Esophagus muscularis mucosa (tissue), 4 donors: ENCODE results near the gene LITAF. TPM values are rescaled to one million over a fixed set of nuclear protein-coding genes. Genes with fewer than 3 reads are reported as not detected.

Source experiments
- DNase-seq: peaks from one replicate; pipeline ENCODE4 v3.0.0-alpha.2; 2017; ENCODE audit errors: extremely low spot score
- H3K27ac ChIP-seq, 4 donors: fragments of 200-600 bp; sonication (generic); replicated peaks in 1 of 4; 1 replicate in 3 of 4; 2 replicates in 1 of 4; pipeline ENCODE4 v1.5.1; 2016 to 2019; ENCODE audit warnings: mild to moderate bottlenecking in 1 of 4
- H3K27me3 ChIP-seq, 4 donors: fragments of 200-600 bp; sonication (generic); one replicate each; pipeline versions ENCODE4 v1.5.1 to v1.6.0; 2016 to 2019
- H3K36me3 ChIP-seq, 4 donors: fragments of 200-600 bp; sonication (generic); one replicate each; pipeline ENCODE4 v1.5.1; 2016 to 2019
- H3K4me1 ChIP-seq, 4 donors: fragments of 200-600 bp; sonication (generic); one replicate each; pipeline ENCODE4 v1.5.1; 2016 to 2019
- H3K4me3 ChIP-seq, 4 donors: fragments of 200-600 bp; sonication (generic); 1 replicate in 2 of 4; 2 replicates in 2 of 4; pipeline ENCODE4 v1.5.1; 2016 to 2019; ENCODE audit warnings: mild to moderate bottlenecking in 4 of 4, moderate library complexity in 1 of 4
- H3K9me3 ChIP-seq, 4 donors: fragments of 200-600 bp; sonication (generic); 1 replicate in 3 of 4; 2 replicates in 1 of 4; pipeline ENCODE4 v1.5.1; 2016 to 2019
- EP300 ChIP-seq: sonication (generic); formaldehyde crosslinking; IDR thresholded peaks from one replicate; pipeline ENCODE4 v1.6.1; 2017; ENCODE audit warnings: antibody characterized with exemption
- POLR2A ChIP-seq: fragments of 450-650 bp; IDR thresholded peaks from one replicate; pipeline ENCODE4 v1.6.1; 2017; ENCODE audit warnings: antibody characterized with exemption, moderate library complexity, mild to moderate bottlenecking, low read depth
- POLR2AphosphoS5 ChIP-seq, 2 donors: sonication (generic); formaldehyde crosslinking; IDR thresholded peaks; one replicate each; pipeline ENCODE4 v1.6.1; 2017; ENCODE audit warnings: antibody characterized with exemption in 2 of 2
- WGBS: methylation state at CpG from one replicate; pipeline ENCODE4 v1.1.5; 2018; 5-methylcytosine and 5-hydroxymethylcytosine counted together
- intact Hi-C: fragments of 100-400 bp; cut with DNase I; formaldehyde crosslinking; loops from one replicate; pipeline ENCODE4 v1.15.1; 2023
- total RNA-seq, 4 donors: library from RNA; depleted of rRNA; stranded (reverse); fragments of >200 nt; gene quantifications; one replicate each; pipeline versions ENCODE4 v1.1.0 to v1.2.1, GENCODE V29; 2016
- TF ChIP-seq, protein P1 (sequence below), 3 experiments: fragments of 200-600 bp in 2 of 3; fragments of 450-650 bp in 1 of 3; sonication (generic) in 2 of 3; IDR thresholded peaks; one replicate each; pipeline ENCODE4 v1.5.1; 2017 to 2019; ENCODE audit warnings: antibody characterized with exemption in 3 of 3, mild to moderate bottlenecking in 2 of 3, moderate library complexity in 1 of 3

The LITAF gene
- total RNA-seq, 4 donors from 2014 or later, result 28.7 to 88.3 (median 36.8) TPM

GRCh38 chr16:11503566-11503965 lies 83.2 kb downstream of the LITAF start:
- no peak overlapping the region for H3K27ac ChIP-seq
- DNase-seq, result no peak
- H3K4me3 ChIP-seq, result no peak overlapping the region
- 80% methylated on average over 1 of the region's 10 CpGs for whole genome bisulfite sequencing
- no peaks in the 10 kb centered on the region for H3K27me3 ChIP-seq
- H3K9me3 ChIP-seq, result no peaks in the 10 kb centered on the region
- H3K4me1 ChIP-seq, result peaks cover 0 to under 1% (median 0%) of the 10 kb centered on the region in 4 donors
- intact Hi-C loops, result loop anchor here (10.0 kb wide), 1 partner anchor 89 kb away; no protein-coding TSS in a partner anchor
- TF ChIP-seq POLR2AphosphoS5 (IDR thresholded peaks at IDR 0.05) (no peak), EP300 (no peak)
- TF ChIP-seq, protein P1, sequence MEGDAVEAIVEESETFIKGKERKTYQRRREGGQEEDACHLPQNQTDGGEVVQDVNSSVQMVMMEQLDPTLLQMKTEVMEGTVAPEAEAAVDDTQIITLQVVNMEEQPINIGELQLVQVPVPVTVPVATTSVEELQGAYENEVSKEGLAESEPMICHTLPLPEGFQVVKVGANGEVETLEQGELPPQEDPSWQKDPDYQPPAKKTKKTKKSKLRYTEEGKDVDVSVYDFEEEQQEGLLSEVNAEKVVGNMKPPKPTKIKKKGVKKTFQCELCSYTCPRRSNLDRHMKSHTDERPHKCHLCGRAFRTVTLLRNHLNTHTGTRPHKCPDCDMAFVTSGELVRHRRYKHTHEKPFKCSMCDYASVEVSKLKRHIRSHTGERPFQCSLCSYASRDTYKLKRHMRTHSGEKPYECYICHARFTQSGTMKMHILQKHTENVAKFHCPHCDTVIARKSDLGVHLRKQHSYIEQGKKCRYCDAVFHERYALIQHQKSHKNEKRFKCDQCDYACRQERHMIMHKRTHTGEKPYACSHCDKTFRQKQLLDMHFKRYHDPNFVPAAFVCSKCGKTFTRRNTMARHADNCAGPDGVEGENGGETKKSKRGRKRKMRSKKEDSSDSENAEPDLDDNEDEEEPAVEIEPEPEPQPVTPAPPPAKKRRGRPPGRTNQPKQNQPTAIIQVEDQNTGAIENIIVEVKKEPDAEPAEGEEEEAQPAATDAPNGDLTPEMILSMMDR (IDR thresholded peaks at IDR 0.05), result no peak
- no peaks in the 10 kb centered on the region for H3K36me3 ChIP-seq

GRCh38 chr16:11502239-11502638 lies 84.5 kb downstream of the LITAF start:
- 85% methylated on average over 4 of the region's 4 CpGs for WGBS
- no peak for TF ChIP-seq POLR2A
- TF ChIP-seq EP300, result no peak
- TF ChIP-seq, protein P1 (IDR thresholded peaks at IDR 0.05), result no peak
- TF ChIP-seq POLR2AphosphoS5 (IDR thresholded peaks at IDR 0.05), result no peak
- no peaks in the 10 kb centered on the region for H3K36me3 ChIP-seq
- DNase-seq, result no peak
- H3K4me1 ChIP-seq, result peaks cover 7 to 13% (median 8%) of the 10 kb centered on the region in 4 donors
- intact Hi-C loops, result loop anchor here (10.0 kb wide), 1 partner anchor 87 kb away; no protein-coding TSS in a partner anchor
- no peaks in the 10 kb centered on the region for H3K9me3 ChIP-seq
- H3K27me3 ChIP-seq, result no peaks in the 10 kb centered on the region
- no peak overlapping the region for H3K27ac ChIP-seq
- no peak overlapping the region for H3K4me3 ChIP-seq

DNA sequence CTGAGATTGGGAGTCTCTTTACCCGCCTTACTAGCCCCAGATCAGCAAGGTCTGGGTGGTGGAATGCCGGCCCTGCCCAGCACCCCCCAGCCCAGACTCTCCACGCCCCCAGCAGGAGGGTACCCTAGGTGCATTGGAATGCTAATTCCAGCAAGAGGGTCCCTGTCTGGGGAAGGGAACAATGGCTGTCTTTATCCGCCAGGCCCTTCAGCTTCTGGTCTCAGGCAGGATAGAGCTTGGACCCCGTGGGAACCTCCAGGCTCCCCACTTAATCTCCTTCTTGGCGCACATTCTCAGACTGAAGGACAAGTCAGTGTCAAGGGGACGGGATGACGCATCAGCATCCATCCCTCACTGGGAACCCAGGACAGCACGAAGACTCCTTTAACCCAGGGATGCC lies 85.1 kb downstream of the LITAF start:
- no peak overlapping the region for H3K27ac ChIP-seq
- no peaks in the 10 kb centered on the region for H3K9me3 ChIP-seq
- TF ChIP-seq EP300 (no peak), POLR2A (no peak), POLR2AphosphoS5 (IDR thresholded peaks at IDR 0.05) (no peak)
- TF ChIP-seq, protein P1 (IDR thresholded peaks at IDR 0.05), result no peak
- intact Hi-C loops, result loop anchor here (10.0 kb wide), 1 partner anchor 87 kb away; no protein-coding TSS in a partner anchor
- DNase-seq, result no peak
- no peaks in the 10 kb centered on the region for H3K27me3 ChIP-seq
- peaks cover 14 to 19% (median 14%) of the 10 kb centered on the region in 4 donors for H3K4me1 ChIP-seq
- WGBS, result no CpG with 5 or more reads among the region's 9 CpGs
- H3K4me3 ChIP-seq, result no peak overlapping the region
- H3K36me3 ChIP-seq, result no peaks in the 10 kb centered on the region

GRCh38 chr16:11500700-11501346 lies 85.9 kb downstream of the LITAF start:
- Histone ChIP-seq H3K27me3 (no peaks in the 10 kb centered on the region), H3K4me1 (peaks cover 19 to 26% (median 21%) of the 10 kb centered on the region in 4 donors), H3K27ac (no peak overlapping the region), H3K4me3 (no peak overlapping the region), H3K36me3 (no peaks in the 10 kb centered on the region), H3K9me3 (no peaks in the 10 kb centered on the region)
- DNase-seq, result no peak
- no peak for TF ChIP-seq EP300
- no peak for TF ChIP-seq POLR2A
- TF ChIP-seq POLR2AphosphoS5 (IDR thresholded peaks at IDR 0.05), result no peak
- TF ChIP-seq, protein P1 (IDR thresholded peaks at IDR 0.05), result no peak
- intact Hi-C loops, result loop anchor here (10.0 kb wide), 1 partner anchor 86 kb away; no protein-coding TSS in a partner anchor
- WGBS, result 94% methylated on average over 4 of the region's 24 CpGs
